ENCODE data around the gene SPAG9. TPM values are rescaled to one million over a fixed set of nuclear protein-coding genes. Genes with fewer than 3 reads are reported as not detected.

SPAG9 gene
- total RNA-seq, 4 donors from 2014 or later, result 39.4 to 211 (median 107) TPM

- TF ChIP-seq CTCF (IDR thresholded peaks at IDR 0.05), result no peak
- TF ChIP-seq POLR2A (IDR thresholded peaks at IDR 0.05), result no peak
- intact Hi-C loops (cut with DNase I; ENCODE audit: low total_unique reads), result no loop called here
Measured at GRCh38 chr17:51159604-51160003, 38.9 kb upstream of the SPAG9 start.

GRCh38 chr17:51155416-51155815 is 34.7 kb upstream of the SPAG9 start:
- no peaks in the 10 kb centered on the region for H3K36me3 ChIP-seq
- H3K4me3 ChIP-seq, result no peak overlapping the region
- TF ChIP-seq CTCF (IDR thresholded peaks at IDR 0.05) (no peak), POLR2A (IDR thresholded peaks at IDR 0.05) (no peak)
- no peaks in the 10 kb centered on the region for H3K27me3 ChIP-seq
- DNase-seq, result no peak
- intact Hi-C loops (cut with DNase I; ENCODE audit: low total_unique reads), result no loop called here
- no peaks in the 10 kb centered on the region for H3K9me3 ChIP-seq
- no peak overlapping the region for H3K27ac ChIP-seq
- no peaks in the 10 kb centered on the region for H3K4me1 ChIP-seq

More at GRCh38 chr17:51159604-51160003, 38.9 kb upstream of the SPAG9 start:
- no peaks in the 10 kb centered on the region for H3K36me3 ChIP-seq
- H3K4me3 ChIP-seq, result no peak overlapping the region
- H3K4me1 ChIP-seq, result no peaks in the 10 kb centered on the region
- DNase-seq, result no peak
- no peak overlapping the region for H3K27ac ChIP-seq
- H3K27me3 ChIP-seq, result no peaks in the 10 kb centered on the region
- no peaks in the 10 kb centered on the region for H3K9me3 ChIP-seq

- no peak for TF ChIP-seq POLR2A (IDR thresholded peaks at IDR 0.05)
- DNase-seq, result no peak
- Histone ChIP-seq H3K36me3 (no peaks in the 10 kb centered on the region), H3K27ac (no peak overlapping the region), H3K4me3 (peak overlapping the region; percentile 65 to 74), H3K9me3 (no peaks in the 10 kb centered on the region), H3K4me1 (no peaks in the 10 kb centered on the region), H3K27me3 (no peaks in the 10 kb centered on the region)
- intact Hi-C loops (cut with DNase I; ENCODE audit: low total_unique reads), result no loop called here
Measured at GRCh38 chr17:51154176-51154575, 33.5 kb upstream of the SPAG9 start.

GRCh38 chr17:51153210-51154072 is 32.8 kb upstream of the SPAG9 start, which contains the start of gene NME1:
Gene NME1 (plus strand): TSS chr17:51153559. CDS start chr17:51155655, 2,096 bp downstream.
- Histone ChIP-seq H3K27ac (peak within 1 kb of the TSS; percentile 90 to 98), H3K9me3 (no peaks in the 10 kb centered on the region), H3K4me3 (peak within 1 kb of the TSS; percentile 65 to 74), H3K27me3 (no peaks in the 10 kb centered on the region), H3K36me3 (no peaks in the 10 kb centered on the region), H3K4me1 (no peaks in the 10 kb centered on the region)
- intact Hi-C loops (cut with DNase I; ENCODE audit: low total_unique reads), result no loop called here
- DNase-seq, result peak; percentile 96 to 98
- TF ChIP-seq CTCF (IDR thresholded peaks at IDR 0.05) (peak; percentile 79 to 86 (median 82)), POLR2A (IDR thresholded peaks at IDR 0.05) (peak; percentile 39 to 66)

GRCh38 chr17:51152766-51153209 is 32.1 kb upstream of the SPAG9 start:
- H3K36me3 ChIP-seq, result no peaks in the 10 kb centered on the region
- H3K27ac ChIP-seq, result peak overlapping the region; percentile 90 to 98
- H3K4me3 ChIP-seq, result peak overlapping the region; percentile 36 to 74
- no peaks in the 10 kb centered on the region for H3K9me3 ChIP-seq
- TF ChIP-seq POLR2A (IDR thresholded peaks at IDR 0.05) (no peak), CTCF (IDR thresholded peaks at IDR 0.05) (no peak)
- DNase-seq, result no peak
- no peaks in the 10 kb centered on the region for H3K27me3 ChIP-seq
- intact Hi-C loops (cut with DNase I; ENCODE audit: low total_unique reads), result no loop called here
- H3K4me1 ChIP-seq, result no peaks in the 10 kb centered on the region
